Erythroblast (primary cell): ENCODE data around the gene OPCML.

Experiments used
- GATA1 ChIP-seq: IDR thresholded peaks from 2 replicates; pipeline ENCODE4 v1.6.1; 2011; ENCODE audit warnings: low read depth, mild to moderate bottlenecking, control low read depth, low read length, moderate library complexity
- POLR2A ChIP-seq: IDR thresholded peaks from 2 replicates; pipeline ENCODE4 v1.6.1; 2011; ENCODE audit warnings: mild to moderate bottlenecking, low read length

GRCh38 chr11:132772703-132773545 lies 759.4 kb downstream of the OPCML start:
- TF ChIP-seq POLR2A (no peak), GATA1 (no peak)
